Hindlimb muscle (tissue), 1 donor: Measurements from ENCODE around the gene TNFRSF11A. TPM values are rescaled to one million over a fixed set of nuclear protein-coding genes. Genes with fewer than 3 reads are reported as not detected.

Experiments
- DNase-seq: peaks from one replicate; pipeline ENCODE4 v3.0.0-alpha.2; 2013
- polyA plus RNA-seq: library from polyadenylated mRNA; unstranded; fragments of 120-200 nt; gene quantifications from one replicate; pipeline ENCODE4 v1.2.1, GENCODE V29; 2013; ENCODE audit not compliant: insufficient read length

TNFRSF11A gene
- polyA plus RNA-seq, 1 donor: 4.7 TPM

DNA sequence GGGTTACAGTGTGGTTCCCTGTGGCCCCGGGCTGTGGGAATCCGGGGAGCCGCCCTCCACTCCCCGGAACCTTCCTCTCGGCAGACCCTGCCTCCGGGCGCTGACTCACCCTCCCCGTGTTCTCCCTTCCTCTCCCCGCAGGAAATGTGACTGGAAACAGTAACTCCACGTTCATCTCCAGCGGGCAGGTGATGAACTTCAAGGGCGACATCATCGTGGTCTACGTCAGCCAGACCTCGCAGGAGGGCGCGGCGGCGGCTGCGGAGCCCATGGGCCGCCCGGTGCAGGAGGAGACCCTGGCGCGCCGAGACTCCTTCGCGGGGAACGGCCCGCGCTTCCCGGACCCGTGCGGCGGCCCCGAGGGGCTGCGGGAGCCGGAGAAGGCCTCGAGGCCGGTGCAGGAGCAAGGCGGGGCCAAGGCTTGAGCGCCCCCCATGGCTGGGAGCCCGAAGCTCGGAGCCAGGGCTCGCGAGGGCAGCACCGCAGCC, 59.5 kb downstream of the TNFRSF11A start:
- no peak for DNase-seq

DNA sequence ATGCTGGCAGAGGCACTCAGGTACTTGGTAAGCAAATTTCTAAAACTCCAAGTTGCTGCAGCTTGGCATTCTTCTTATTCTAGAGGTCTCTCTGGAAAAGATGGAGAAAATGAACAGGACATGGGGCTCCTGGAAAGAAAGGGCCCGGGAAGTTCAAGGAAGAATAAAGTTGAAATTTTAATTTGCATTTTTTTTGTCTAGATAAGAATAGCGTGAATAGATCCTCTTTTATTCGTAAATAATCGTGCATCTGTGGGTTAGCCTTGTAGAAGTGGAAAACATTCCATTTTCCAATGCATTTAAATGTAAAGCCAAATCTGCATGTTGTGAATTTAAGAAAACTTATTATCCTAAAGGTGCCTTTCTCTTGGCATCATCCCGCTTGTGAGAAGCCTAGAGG, 61.0 kb downstream of the TNFRSF11A start:
- DNase-seq: no peak

DNA sequence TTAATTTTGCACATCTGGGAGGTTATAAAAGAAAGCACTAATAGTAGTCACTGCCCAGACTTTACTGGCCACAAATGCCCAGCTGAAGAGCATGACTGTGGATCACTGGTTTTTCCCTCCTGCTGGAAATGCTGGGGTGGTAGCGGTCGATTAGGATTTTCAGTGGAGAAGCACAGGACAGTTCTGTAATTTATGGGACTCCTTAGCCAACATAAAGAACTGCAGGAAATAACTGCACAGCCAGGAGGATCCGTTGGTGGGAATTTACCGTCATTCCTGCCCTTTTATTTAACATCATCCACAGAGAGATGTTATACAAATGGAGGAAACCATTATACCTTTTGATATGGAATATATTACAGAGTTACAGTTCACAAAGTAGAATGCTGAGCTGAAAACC, 61.5 kb downstream of the TNFRSF11A start:
- DNase-seq: no peak

DNA sequence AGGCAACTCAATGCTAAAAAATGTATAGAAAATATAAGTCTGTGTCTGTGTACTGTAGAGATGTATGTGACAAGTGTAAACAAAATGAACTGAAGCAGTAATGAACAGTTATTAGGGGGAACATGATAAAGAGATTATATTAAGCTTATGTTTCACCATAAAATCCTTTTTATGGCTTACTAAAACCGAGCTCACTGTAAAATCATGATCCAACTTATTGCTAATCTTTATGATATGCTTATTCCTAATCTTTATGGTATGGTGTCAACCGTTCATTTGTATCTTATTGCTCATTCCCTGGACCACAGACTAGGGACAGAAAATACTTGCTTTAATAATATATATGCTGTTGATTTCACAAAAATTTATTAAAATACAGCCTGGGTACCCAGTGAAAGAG, 62.1 kb downstream of the TNFRSF11A start:
- DNase-seq: no peak

DNA sequence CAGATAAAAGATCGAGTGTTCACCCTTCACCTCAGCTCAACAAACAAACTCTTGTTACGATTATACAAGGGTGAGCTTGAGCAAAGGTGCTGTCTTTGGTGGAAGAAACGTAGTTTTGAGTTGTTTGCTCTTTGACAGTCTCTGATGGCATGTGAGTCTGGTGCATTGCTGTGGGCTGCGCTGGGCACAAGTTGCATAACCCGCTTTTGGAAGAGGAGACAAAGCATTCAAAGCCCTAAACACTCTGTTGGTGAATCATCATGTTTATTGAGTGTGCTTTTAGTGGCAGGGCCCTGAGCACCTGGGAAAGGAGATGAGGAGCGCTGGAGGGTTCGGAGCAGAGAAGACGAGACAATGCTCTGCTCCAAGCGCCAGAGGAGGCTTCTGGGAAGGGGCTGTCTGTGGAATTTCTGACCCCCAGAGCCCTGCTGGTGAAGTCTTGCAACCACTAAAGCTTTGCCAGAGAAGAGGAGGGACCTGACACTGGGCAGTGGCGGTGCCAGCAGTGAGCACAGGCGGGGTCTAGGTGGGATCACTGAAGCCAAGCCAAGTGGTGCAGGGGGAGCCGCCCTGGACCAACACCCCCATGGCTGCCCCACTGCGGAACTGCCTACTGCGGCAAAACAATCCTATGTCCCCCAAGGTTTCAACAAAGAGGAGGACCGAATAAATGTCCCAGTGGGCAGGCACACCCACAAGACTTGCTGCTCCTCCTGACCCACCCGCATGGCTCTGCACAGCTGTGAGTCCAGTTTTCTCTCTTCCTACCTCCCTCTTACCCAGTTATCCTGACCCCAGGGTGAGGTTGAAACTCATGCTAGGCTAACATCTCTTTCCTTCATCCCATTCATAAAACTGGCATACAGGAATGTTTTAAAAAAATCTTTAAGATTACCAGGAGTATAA, 64.0 kb downstream of the TNFRSF11A start:
- no peak for DNase-seq

DNA sequence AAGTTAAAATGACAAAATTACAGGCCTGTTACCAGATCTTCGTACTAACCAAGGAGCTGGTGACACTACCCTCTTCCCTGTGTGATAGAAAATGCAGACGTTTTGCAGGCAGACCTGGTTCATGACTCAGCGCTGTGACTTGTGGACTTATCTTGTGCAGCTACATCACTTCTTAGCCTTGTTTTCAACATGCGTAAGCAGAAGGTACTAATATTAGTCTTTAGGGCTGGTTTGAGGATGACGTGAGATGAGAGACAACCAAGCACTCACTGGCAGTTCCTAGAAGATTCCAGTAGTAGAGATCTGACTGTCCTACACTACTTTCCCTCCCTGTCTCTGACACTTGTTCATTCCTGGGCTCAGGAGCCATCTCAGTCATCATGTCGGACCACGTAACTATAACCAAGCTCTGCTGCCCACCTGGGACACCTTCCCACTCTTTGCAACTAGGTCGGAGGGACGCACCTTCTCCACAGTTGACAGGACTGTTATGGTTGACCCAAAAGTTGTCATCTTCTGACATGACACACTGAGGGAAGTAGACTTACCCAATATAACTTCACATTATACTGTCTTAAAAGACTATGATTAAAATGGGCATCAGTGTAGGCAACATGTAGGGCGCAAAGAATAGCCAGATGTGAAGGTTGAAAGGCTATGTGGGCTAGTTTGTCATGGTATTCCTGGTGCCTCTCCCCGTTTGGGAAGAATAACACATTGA, 64.8 kb downstream of the TNFRSF11A start:
- DNase-seq: no peak

DNA sequence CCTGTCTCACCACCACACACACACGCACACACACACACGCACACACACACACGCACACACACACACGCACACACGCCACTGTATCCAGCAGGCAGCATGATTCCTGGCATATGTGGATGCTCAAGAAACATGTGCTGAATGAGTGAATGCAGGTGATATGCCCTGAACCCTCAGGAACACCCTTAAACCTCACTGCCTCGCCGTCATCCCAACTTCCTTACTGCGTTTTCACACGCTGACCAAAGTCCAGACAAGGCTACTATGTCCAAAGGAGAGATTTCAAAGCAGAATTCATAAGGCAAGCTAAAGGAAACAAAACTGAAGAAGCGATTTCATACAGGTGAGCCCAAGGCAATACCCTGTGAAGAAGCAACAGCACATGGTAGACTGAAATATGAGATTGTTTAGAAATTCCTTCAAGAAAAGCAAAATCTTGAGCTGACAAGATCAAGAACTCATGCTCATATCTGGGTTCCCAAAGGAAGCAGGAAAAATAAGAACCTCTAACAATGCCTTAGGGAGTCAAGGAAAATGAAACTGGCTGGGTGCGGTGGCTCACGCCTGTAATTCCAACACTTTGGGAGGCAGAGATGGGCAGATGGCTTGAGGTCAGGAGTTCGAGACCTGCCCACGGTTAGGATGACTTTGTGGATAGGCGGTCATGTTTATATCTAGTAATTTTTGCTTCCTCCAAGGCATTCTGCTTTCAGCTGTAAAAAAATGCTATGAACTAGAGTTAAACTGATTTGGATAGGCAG, 69.1 kb downstream of the TNFRSF11A start:
- no peak for DNase-seq

DNA sequence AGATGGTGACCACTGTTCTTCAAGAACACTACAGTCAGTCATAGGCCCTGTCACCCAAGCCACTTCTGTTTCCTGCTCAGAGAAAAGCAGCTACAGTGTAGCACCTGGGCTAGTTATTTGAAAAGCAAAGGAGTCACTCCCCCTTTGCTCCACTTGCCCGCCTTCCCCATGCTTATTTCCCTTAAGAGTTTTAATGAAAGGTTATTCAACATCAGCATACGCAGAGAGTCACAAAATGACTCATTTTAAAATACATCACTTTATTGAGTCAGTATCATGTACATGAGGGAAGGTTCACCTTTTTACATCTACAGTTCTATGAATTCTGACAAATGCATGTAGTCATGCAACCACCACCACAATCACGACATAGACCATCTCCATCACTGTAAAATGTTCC, 71.3 kb downstream of the TNFRSF11A start:
- no peak for DNase-seq

DNA sequence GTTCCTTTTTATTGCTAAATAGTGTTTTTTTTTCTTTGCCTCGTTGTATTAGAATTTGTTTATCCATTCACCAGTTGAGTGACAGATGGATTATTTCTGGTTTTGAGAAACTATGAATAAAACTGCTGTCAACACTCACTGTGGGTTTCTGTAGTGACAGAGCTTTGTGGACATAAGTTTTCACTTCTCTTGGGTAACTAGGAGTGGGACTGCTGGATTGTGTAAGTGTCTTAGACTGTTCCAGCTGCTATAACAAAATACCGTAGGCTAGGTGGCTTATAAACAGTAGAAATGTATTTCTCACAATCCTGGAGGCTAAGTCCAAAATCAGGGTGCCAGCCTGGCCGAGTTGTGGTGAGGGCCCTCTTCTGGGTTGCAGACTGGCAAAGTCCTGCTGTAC, 71.9 kb downstream of the TNFRSF11A start:
- DNase-seq: no peak

DNA sequence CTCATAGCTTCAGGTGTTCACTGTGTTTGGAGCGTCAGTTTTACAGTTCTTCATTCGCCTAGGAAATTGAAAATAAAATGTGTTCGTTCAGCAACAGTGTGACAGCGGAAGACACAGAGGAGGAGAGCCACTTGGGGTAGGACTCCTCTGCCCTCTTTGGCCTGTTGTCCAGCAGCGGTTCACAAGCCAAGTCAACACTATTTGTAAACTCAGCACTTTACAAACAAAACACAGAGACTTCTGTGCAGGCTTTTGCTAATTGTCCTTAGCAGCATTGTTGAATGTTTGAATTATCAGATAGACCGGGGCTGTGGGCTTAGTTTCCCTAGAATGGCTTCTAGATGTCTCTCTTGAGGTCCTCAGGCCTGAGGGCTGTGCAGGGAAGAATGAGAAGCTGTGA, 73.2 kb downstream of the TNFRSF11A start:
- DNase-seq: no peak

DNA sequence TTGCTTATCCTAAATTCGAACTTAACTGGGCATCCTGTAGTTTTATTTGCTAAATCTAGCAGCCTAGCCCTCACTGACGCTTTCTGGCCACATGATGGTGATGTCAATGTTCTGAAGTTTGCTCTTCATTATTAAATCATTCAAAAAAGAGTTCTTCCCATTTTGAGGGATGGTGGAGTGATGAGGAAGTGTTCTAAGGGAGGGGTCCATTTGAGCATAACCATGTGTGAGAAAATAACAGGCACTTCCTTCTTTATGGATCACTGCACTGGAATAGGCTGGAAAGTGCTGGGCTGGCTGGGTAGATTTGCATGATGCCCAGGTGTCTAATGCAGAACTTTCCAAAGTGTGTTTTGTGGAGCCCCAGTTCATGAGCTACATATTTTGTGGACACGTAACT, 74.2 kb downstream of the TNFRSF11A start:
- DNase-seq: no peak

DNA sequence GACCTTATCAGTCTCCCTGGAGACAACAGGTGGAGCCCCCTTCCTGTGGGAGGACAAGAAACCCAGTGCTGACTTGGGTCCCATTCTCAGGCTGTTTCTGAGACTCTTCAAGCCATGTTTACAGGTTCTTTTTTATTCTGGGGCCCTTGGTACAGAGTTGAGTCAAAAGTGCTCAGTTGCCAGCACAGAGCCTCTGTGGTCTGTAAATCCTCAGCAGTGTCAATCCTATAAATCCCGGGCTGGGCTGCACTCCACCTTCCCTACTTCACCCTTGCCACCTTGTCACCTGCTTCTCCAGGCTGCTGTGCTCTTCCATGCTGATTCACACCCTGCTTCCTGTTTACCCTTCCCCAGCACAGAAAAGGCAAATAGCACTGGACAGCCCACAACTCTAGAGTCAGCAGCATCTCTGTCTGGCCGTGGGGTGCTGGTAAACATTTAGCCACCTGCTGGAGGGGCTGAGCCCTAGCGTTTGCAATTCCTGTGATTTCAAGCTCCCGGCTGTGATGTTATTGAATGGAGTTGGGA, 74.7 kb downstream of the TNFRSF11A start:
- no peak for DNase-seq

DNA sequence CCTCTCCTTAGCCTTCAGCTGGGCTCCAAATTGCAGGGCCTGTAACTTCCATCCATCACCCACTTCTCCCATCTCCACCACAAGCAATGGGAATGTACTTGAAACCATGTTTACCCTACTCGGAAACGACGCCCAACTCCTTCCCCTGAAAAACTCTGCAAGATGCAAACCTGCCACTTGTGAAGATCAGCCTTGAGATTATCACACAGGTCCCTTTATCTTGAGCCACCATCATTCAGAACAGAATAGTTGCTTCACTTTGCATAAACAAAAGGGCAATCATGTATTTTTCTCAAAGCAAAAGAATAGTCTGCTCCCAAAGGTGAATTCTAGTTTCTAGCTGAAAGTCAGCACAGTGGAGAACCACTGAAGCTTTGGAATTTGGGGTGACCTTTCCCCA, 75.8 kb downstream of the TNFRSF11A start:
- DNase-seq: no peak

DNA sequence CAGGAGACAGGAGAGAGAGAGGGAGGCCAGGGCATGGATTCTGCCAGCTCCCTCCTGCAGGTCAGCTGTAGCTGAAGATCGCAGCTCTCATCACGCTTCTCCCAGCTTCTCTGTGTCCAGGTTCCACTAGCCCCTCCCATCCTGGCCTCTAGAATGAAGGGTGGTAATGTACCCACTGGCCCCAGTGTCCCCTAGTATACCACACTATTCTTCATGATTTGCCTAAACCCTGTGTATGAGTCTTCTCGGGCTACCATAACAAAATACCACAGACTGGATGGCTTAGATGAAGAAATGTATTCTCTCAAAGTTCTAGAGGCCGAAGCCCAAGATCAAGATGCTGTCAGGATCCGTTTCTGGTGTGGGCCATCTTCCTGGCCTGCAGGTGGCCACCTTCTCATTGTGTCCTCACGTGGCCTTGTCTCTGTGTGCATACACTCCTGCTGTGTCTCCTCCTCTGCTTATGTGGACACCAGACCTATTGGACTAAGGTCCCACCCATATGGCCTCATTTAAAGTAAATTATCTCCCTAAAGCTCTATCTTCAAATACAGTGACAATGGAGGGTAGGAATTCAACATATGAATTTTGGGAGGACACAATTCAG, 77.3 kb downstream of the TNFRSF11A start:
- no peak for DNase-seq

DNA sequence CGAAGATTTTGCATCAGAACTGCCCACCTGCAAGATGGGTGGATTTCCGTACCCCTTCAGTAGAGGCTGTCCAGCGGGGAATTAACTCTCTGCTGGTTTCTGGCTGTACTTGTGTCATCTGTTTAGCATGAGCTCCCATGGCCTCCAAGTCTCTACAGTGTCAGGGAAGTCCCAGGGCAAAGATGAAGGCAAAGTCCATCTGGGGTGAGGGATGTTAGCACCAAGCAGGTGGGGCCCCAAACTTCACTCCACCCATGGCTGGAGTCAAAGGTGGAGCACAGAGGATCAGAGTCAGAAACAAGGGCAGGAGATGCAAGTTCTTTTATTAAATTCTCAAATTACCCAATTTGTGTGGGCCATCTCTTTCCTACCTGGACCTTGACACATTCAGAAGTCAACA, 78.0 kb downstream of the TNFRSF11A start:
- DNase-seq: no peak

DNA sequence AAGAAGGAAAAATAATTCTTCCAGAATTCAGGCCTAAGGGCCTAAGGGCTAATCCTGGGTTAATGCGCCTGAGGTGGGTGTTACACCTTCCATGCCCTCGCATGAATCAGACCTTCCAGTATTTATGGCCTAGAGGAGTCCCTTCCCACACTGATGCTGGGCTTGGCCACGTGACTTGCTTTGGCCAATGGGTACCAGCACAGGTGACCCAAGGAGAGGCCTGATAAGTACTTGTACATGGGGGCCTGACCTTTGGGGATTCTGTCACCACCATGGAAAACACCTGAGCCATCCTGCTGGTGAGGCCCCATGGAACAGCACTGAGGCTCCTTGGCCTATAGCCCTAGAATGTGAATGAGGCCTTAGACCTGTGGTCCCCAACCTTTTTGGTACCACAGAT, 79.8 kb downstream of the TNFRSF11A start:
- DNase-seq: no peak

DNA sequence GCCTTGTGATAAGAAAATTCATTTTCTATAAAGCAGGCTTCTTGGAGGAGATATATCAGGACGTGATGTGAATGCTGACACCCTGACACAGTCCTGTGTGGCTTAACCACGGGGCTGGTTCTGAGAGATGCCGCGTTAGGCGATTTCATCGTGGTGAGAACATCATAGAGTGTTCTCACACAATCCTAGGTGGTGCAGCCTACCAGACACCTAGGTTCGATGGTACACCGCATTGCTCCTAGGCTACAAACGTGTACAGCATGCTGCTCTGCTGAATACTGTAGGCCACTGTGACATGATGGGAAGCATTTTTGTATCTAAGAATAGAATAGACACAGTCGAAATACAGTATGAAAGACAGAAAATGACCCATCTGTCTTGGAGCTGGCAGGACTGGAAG, 82.5 kb downstream of the TNFRSF11A start:
- no peak for DNase-seq

DNA sequence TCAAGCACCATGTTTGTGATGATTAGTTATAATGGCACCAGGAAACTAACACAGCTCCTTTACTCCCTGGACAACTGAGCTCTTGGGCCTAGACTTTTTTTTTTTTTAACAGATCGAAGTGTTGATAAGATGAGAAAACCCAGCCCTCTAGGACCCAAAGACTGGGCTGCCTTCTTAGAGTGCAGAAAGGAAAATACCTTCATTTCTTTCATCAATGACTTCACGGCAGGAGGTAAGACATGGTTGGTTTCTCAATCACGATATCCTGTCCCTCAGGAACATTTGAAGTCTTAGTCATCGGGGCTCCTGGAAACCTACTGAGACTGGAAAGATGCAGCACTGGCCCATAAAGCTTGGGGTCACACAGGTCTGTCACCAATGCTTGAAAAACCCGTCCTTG, 84.7 kb downstream of the TNFRSF11A start:
- DNase-seq: no peak

DNA sequence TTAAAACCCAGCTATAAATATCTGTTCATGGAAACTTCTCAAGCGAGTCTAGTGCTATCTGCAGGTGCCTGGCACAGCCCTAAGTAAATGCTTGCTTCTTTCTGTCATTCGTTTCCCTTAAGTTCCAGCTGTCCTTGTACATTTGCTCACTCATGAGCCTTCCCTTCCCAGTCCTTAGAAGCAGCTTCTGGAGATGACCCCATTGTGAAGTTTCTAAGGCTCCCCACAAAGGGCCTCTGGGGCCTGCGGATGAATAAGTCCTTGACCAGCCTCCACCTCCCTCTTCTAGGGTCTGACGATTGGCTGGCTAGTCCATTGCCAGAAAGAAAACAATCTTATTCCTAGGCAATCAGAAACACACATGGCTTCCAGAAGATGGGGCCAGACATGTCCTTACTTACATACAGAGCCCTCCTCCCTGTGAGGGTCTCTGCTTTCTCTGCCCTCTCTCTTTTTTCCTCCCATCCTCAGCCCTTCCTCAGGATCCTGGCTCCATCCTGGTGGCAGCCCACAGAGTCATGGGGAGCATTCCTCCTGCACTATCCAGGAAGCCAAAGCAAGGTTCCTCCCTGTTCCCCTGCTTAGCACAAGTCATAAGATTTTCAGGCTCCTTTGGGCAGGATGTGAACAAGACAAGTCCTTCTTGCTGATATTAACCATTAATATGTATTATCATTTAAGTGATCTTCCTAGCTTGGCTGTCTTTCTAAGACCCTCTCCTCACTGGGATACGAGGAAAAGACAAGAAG, 87.3 kb downstream of the TNFRSF11A start:
- peak; percentile 36 for DNase-seq

DNA sequence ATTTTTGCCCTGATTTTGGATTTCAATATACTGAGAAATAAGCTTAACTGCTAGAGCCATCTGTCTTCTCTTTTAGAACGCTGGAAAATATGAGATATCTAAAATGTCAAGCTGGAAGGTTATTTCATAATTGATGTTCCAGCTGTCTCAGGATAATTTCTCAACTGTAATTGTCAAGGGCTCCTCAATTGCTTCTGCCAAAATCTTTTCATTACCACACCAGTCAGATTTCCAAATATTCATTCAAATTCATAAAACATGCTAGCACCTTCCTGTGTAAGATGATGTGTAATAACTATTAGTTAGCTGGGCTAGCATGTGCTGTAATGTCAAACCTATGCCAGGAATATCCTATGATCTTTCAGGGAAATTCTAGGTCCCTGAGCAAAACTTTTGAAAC, 88.1 kb downstream of the TNFRSF11A start:
- peak; percentile 74 for DNase-seq

DNA sequence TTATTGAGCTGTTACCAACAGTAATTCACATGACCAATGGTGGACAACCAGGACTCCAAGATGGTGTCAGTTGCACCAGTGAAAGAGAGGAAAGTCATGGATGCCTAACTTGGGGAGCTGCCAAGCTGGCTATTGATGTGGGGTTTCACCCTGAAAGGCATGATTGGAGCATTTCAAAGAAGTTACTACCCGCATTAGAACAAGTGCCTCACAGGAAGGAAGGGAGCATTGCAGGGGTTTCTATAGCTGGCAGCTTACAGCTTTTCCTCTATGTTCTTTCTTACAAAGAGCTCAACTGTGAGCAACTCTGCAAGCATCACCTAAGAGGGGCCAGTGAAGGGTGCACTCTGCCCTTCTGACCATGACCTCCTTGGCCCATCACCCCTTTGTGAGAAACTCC, 93.1 kb downstream of the TNFRSF11A start:
- DNase-seq: no peak

DNA sequence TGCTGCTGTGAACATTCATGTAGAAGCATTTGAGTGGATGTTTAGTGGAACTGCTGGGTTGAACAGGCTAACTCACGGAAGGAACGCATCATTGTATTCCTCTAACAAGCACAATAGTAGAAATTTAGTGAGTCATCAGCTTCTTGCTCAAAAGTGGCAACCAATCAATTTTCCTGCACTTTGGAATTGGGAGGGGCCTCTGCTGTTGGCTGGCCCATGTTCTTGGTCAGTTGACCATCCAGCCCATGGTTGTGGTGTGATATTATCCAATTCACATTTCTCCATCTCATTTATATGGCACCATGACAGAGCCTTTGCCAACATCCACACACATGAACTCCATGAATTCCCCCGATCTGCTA, 95.0 kb downstream of the TNFRSF11A start:
- DNase-seq: peak; percentile 12
